Mesenteric fat pad (tissue), 1 donor: ENCODE data around the gene COX5A. TPM values are rescaled to one million over a fixed set of nuclear protein-coding genes. Genes with fewer than 3 reads are reported as not detected.

Experiments
- DNase-seq: peaks from one replicate; pipeline ENCODE4 v3.0.0-alpha.2; 2020; ENCODE audit warnings: low spot score
- long read RNA-seq: library from polyadenylated mRNA; unstranded; transcript quantifications from one replicate; pipeline ENCODE4 v2.0.0, GENCODE V29; 2020
- total RNA-seq: library from RNA; stranded (reverse); fragmentation: NEBNext Ultra II Directional; extraction: Animal tissue kit (Norgen Biotek cat#: 25700); gene quantifications from one replicate; pipeline ENCODE4 v1.2.1, GENCODE V29; 2021
- donor health status: DM: yes; HTN: yes; CAD: no.

COX5A gene
- total RNA-seq: 175 TPM
- long read RNA-seq, transcript COX5A-201 (5 exons, 1,268 nt): major isoform, 61 of 63 reads
- long read RNA-seq, partial matches to known transcripts: 1 of 63 reads
- long read RNA-seq, other reads (novel, unspliced or antisense): 1 of 63 reads

DNA sequence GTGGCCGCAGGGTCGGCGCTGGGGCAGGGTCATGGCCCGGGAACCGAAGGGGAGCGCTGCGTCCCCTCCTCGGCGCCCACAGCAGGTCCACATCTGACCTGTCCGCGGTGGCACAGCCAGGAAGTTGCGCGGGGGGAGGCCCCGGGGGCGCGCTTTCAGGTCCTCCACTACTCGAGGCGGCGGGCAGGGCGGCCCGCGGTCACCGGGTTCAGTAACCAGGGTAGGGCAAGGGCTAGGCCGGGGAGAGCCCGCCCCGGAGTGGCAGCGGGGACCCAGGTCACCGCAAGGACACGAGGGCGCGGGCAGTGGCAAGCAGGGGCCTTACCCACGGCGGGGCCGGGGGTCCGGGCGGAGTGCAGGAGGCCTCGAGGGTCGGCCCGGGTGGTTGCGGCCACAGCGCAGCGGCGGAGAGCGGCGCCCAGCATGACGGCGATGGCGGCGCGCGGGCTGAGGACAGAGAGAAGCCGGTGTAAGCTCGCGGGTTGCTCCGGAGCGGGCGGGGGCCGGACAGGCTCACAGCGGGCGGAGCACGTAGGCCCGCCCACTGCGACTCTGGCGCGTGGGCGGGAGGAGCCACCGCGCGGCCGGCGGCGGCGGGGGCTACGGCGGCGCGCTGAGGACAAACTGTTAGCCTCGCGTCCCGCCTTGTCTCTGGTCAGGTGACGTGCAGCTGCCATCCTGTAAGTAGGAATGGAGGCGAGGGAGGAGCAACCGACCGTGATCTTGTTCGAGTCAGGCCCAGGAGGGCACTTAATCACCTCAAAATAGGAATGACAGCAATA, at the start of gene COX5A:
COX5A (minus strand) TSS at position 484 of the 782 bp plus-strand sequence; CDS start at position 425, 59 bp downstream.
- peak; percentile 96 for DNase-seq

DNA sequence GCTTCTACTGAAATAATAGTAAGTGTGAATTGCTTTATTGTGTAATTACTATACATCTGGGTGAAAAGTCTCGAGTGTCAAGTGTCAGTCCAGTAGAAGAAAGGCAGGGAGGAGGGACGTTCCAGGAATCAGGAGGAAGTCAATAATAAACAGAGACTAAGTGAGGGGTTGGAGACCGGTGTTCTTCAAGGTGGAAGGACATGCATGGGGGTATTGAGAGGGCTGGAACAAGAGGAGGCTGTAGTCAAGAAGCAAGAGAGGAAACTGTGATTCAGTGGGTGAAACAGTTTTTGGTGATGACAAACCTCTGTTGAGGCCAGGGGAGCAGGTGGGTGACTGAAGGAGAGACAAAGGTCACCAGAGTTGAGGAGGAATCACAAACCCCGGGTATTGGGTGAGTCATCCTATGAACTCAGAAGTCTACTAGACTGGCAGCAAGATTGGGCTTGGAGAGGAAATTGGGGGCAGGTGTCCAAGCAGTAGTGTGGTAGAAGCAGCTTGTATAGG, 45.9 kb upstream of the COX5A start:
- no peak for DNase-seq

DNA sequence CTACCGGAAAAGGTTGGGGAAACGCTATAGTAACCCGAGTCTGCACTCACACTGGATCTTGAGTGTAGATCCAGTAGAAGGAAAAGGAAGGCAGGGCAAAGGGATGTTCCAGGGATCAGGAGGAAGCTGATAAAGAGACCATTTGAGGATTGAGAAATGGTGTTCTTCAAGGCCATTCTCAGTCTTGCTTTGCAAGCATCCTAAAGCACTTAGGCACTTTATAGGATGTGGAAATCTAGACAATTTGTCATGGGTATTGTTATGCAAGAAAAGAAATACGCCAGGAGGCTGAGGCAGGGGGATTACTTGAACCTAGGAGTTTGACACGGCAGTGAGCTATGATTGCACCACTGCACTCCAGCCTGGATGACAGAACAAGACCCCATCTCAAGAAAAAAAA, 44.3 kb upstream of the COX5A start:
- no peak for DNase-seq

DNA sequence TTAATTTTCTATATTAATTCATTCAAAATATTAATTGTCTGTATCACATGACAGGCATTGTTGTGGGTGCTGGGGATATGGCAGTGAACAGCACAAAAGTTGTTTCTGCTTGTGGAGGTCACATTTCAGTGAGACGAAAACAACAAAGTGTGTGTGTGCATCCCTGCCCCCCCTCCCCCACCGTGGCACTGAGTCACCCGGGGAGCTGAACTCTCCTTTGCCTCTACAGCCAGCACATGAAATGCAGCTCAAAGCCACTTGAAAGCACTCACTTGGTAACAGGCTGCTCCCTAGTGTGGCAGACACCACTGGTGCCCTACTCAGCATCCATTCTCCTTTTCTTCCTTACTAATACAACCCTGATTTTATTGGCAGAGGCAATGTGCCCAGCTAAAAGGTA, 40.6 kb upstream of the COX5A start:
- DNase-seq: no peak

DNA sequence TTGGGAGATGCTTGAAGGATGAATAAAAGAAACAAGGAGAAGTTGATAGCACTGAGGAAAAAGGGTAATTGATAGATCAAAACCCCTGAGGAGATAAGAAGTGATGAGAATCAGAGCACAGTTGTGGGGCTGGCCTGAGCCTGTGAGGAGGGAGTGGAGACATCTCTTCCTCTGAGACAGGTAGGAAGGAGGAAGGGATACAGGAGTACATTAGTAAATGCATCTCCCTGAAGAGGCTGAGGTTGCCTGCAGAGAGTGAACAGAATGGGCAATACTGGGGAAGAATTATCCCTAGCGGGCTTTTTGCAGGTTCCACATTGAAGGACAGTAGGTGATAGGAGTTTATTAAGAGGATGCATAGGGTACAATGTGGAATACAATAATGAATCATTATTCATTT, 40.2 kb upstream of the COX5A start:
- no peak for DNase-seq

DNA sequence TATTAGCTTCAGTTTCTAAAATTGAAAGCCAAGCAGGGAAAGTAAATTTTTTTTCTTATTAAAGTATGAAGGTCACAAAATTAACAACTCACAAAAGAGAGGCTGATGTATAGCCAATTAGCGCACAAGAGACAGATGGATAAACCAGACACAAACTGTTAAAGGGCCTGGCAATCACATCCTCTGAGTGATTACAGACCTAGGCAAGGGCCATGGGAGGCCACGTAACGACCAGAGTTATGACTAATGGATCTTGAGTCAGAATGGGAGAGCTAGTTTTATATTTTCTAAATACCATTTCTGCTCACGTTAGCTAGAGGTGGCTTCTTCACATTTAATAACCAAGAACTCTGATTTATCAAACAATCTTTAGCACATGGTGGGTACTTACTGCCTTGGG, 39.7 kb upstream of the COX5A start:
- no peak for DNase-seq

DNA sequence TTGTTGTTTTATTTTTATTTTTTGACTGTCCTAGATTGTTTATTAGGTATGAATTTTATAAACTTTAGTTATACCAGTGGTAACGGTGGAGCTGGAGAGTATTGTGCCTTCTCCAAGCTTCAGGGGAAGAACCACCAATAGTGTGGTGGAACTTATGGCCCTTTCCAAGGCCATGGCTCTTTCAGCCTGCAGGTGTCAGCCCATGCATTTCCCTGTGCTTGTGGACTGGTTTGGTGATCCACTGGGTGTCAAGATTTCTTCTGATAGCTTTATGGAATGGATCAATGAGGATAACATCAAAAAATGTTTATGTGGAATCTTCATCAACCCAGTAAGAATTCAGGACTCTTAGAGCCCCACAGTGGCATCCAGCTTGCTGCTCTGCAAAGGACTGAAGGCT, 38.3 kb upstream of the COX5A start:
- no peak for DNase-seq

DNA sequence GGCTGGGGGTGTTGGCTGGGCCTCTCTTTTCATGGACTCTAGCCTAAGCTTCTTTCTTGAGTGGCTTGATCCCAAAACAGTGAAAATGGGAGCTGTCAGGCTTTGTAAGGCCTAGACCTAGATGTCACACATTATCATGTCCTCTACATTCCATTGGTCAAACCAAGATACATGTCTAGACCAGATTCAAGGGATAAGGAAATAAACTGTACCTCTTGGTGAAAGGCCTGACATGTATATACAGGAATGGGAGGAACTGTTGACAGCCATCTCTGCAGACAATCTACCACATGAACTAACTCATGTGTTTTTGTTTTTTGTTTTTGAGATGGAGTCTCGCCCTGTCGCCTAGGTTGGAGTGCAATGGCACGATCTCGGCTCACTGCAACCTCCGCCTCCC, 29.8 kb upstream of the COX5A start:
- DNase-seq: no peak

DNA sequence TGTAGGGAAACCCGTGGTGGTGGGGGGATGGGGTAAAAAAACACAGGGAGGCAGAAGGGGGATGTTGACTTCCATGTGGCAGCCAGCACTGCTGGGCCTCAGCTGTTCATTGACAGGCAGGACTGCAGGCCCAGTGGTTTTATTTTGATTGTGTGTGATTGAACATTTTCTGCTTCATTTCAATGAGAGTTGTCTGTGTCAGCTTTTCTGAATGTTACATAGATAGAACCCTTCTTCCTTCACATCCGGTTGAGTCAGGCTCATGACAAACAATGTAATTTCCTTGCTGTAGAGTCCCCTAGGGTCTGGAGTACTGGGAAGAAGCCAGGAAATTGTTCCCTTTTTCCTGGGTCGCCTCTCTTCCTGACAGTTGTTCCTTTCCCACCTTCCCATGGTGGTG, 26.9 kb upstream of the COX5A start:
- no peak for DNase-seq

DNA sequence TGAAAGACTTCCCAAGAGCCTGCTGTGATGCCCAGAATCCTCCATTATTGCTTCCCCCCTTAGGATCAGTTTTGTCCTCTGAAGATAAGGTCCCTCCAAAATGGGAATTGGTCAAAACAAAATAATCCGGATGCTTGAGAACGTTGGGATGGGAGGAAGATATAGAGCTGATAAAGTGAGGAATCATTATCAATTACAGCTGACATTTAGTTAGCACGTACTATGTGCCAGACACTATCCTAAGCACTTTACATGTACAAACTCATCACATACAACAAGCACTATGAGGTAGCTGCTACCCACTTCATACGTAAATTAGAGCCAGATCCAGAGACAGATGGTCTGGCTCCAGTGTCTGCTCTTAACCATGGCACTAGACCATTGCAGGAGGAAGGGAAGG, 25.3 kb upstream of the COX5A start:
- no peak for DNase-seq

DNA sequence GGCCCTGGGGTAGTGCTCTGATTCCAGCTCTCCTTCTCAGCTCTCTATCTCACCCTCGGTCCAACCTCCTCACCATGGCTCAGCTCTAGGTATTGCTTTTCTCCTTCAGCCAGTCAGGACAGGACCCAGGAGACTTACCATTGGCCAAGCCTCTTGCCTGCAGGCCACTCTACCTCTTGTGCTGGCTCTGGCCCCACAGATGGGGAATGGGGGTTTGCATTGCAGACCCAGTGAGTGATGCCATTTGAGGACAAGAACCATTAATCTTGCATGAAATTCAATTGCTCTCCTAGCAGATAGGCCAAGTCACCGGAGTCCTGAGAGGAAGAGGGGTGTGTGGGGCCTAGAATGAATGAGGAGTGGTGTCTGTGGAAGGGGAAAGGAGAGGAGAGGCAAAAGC, 24.8 kb upstream of the COX5A start:
- DNase-seq: no peak

DNA sequence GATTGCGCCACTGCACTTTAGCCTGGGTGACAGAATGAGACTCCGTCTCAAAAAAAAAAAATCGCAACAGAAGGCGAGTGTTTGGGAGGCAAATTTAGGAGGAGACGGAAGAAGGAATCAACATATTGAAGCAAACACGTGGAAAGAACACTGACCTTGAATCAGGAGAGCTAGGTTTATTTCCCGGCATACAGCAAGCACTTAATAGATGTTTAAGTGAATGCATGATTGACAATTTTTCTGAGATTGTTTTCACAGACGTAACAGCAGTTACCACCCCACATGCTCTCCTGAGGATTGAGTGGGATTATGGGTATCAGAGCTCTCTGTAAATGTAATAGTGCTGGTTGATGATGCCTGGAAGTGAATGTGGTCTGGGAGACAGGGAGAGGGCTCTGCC, 24.3 kb upstream of the COX5A start:
- no peak for DNase-seq

DNA sequence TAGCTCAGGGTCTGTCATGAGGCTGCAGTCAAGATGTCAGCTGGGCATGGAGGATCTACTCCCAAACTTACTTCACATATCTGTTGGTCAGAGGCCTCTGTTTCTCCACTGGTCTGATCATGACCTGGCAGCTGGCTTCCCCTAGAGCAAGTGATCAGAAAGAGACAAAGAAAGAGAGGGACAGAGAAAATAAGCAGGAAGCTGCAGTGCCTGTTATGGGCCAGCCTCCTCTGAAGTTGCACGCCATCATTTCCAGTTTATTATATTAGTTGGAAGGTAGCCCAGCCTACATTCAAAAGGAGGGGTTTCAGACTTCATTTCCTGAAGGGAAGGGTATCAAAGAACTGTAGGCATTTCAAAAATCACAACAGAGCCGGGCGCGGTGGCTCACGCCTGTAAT, 23.7 kb upstream of the COX5A start:
- no peak for DNase-seq

DNA sequence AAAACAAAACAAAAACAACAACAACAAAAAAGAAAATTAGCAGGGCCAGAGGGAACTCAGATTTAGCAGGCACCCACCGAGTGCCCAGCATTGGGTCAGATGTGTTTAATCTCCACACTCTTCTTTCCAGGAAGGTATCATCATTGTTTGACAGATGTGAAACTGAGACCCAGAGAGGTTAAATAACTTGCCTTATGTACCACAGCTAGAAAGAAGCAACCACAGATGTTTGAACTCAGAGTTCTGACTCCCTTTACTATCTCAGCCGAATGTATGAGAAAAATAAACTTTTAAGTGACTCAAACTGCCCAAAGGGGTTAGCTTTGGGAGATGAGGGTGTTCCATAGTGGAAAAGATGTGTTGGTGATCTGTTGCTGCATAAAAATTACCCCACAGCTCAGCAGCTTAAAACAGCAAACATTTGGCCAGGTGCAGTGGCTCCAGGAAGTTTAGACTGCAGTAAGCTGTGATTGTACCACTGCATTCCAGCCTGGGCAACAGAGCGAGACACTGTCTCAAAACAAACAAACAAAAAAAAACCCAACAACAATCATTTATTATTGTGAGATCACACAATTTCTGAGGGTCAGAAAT, 23.2 kb upstream of the COX5A start:
- DNase-seq: no peak

DNA sequence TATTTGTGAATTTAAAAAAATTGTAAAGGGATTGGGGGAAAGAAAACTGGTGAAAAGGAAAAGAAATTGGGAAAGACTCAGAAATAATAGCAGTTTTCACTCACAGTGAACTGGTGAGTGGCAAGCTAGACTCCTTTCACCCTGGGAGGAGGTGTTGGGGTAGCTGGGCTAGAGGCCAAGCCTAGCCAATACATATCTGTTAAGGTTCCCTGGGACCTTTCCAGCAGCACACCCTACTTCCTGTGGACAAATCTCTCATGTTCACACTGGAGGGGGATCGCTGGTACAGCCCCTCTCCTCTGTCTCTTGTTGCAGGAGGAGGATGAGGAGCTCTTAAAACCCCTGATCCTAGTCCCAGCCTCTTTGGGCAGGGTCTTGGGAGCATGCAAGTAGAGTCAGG, 22.4 kb upstream of the COX5A start:
- no peak for DNase-seq

DNA sequence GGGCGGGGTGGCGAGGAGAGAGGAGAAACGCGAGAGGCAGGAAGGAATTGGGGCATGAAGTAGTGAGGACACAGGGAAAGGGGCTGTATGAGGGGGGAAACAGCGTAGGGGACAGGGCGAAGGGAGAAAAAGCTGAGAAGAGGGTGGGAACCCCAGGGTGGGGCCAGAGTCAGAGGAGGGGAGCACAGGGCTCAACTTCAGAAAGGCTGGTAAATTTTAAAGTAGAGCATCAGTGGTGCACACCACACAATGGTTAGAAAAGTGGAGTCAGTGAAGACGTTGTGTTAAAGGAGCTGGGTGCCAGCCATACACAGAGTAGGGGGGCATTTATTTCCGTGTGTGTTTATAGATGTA, 21.7 kb upstream of the COX5A start:
- no peak for DNase-seq

DNA sequence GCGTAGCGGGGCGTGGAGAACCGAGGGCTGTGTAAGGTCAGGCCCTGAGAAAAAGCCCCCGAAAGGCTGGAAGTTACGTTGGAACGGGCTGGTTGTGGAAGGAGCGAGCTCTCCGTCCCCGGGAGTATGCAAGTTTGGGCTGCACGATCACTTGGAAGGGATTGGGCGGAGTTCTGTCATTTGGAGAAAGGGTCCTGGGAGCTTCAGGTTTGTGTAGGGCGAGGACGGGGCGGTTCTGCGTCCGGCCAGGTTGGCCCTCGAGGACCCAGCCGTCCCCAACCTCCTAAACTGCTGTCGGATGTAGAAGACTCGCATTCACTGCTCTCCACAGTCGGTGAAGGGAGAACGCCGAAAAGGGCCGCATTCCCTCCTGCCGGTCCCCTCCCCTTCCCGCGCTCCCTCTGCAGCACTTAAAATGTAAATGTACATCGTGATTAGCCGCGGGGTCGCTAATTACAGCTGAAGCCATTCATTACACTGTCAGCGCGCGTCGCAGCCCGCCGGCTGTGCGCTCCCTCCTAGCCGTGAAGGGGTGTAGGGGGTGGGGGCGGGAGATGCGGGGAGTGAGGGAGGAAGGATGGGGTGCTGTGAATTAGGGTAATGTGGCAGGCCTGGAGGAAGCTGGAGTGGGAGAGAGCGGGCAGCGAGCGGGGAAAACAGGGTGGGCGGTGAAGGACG, 21.2 kb upstream of the COX5A start:
- DNase-seq: no peak

DNA sequence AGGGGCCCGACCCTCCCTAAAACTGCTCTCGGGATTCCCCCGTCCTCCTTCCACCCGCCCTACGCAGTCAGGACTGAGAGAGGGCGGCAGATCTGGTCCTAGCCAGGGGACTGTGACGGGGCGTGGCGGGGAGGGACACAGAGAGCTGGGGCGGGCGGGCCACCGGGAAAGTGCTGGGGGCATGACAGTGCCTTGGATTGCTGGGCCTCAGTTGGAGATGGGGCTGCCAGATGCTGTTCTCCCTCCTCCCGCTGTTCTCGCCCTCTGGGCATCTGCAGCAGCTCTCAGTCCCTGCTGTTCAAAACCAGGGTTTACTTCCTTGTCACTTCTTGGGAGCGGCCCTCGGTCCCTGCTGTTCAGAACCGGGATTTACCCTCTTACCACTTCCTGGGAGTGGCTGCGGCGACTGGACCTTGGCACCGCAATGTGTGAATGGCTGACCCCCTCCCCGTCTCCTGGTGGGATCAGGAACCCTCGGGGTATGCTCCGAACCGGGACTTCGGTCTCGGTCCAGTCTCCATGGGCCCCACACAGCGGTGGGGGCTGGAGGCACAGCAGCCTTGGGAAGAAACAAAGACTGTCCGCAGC, 20.5 kb upstream of the COX5A start:
- DNase-seq: no peak

DNA sequence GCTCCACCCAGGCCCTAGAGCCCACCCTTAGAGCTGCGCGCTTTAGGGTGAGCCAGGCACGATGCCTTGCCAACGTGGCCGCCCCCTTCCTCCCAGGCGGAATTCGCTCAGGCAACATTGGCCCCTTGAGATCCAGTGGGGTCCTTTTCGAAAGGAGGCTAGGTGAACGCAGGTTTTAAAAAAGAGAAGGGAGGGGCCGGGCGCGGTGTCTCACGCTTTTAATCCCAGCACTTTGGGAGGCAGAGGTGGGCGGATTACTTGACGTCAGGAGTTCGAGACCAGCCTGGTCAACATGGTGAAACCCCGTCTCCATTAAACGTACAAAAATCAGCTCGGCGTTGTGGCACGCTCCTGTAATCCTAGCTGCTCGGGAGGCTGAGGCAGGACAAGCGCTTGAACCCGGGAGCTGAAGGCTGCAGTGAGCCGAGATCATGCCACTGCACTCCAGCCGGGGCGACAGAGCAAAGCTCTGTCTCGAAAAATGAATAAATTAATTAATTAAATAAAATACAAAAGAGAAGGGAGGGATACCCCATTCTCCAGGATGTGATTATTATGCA, 19.7 kb upstream of the COX5A start:
- DNase-seq: no peak

DNA sequence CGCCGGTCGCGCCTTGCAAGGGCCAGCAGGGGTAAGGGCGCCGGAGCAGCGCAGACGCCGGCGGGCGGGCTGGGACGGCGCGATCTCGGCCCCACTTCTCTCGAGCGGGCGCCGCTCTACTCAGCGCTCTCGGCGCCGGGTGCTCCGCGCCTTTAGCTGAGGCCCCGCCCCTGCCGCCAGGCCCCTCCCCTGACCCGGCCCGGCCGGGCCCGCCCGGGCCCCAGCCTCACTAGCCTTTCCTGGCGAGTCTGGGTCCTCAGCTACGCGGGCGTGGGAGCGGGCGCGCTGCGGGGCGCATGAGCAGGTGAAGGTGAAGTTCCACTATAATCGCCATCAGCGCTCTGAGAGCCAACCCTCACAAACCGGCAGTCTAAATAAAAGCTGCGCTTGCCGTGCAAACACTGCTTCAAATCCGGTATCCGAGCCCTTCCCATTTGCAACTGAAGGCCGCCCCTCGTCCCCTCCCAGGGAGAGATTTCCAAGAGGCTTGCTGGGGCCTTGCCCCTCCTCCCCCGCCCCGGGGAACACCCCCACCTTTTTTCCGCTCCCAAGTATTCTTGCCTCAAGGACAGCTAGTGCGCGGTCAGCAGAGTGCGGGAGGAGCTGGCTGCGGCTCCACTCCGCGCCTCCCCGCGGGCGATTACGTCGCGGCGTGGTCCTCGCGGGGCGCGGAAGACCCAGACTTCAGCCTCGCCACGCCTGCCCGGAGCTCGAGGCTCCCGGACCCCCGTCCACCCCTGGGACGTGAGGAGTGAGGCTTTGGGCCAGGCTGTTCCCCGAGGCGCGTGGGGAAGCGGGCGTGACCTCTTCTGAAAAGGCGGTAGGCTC, 19.0 kb upstream of the COX5A start, which contains the start of gene RPP25:
RPP25 (minus strand) TSS at position 125 of the 828 bp plus-strand sequence. CDS start 189 bp downstream, outside the sequence.
- DNase-seq: peak; percentile 94
